Retinal pigment epithelial cell (primary cell): ENCODE data around the gene GNAO1.

Experiments
- DNase-seq: peaks from one replicate; pipeline ENCODE4 v3.0.0-alpha.2; 2010; ENCODE audit warnings: low read depth
- H3K4me3 ChIP-seq: 2 replicates; pipeline ENCODE4 v1.5.1; 2011; ENCODE audit warnings: mild to moderate bottlenecking, low read length, control low read depth, moderate library complexity
- TF ChIP-seq, protein P1 (sequence below): conservative IDR thresholded peaks from 2 replicates; pipeline ENCODE4 v1.5.1; 2011; ENCODE audit warnings: low read depth, low read length, control low read depth, inconsistent platforms

GNAO1 gene

DNA sequence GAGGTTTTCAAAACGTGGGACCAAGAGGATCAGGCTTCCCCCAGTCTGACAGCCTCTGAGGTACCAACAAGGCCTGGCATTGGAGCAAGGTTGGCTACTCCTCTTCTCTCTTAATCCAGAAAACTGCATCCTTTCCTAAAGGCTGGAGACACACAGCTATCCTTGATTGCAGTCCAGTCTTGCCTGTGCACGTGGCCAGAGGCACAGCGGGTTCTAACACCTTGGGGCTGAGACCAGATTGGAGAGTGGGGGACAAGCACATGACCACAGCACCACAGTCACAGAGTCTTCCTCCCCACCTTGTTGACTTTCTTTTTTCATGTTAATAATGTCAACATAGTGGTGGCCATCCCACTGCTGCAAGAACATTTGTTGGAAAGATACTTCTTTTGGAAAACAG lies 46.9 kb downstream of the GNAO1 start:
- TF ChIP-seq, protein P1, sequence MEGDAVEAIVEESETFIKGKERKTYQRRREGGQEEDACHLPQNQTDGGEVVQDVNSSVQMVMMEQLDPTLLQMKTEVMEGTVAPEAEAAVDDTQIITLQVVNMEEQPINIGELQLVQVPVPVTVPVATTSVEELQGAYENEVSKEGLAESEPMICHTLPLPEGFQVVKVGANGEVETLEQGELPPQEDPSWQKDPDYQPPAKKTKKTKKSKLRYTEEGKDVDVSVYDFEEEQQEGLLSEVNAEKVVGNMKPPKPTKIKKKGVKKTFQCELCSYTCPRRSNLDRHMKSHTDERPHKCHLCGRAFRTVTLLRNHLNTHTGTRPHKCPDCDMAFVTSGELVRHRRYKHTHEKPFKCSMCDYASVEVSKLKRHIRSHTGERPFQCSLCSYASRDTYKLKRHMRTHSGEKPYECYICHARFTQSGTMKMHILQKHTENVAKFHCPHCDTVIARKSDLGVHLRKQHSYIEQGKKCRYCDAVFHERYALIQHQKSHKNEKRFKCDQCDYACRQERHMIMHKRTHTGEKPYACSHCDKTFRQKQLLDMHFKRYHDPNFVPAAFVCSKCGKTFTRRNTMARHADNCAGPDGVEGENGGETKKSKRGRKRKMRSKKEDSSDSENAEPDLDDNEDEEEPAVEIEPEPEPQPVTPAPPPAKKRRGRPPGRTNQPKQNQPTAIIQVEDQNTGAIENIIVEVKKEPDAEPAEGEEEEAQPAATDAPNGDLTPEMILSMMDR, result no peak
- no peak for DNase-seq
- no peak overlapping the region for H3K4me3 ChIP-seq

DNA sequence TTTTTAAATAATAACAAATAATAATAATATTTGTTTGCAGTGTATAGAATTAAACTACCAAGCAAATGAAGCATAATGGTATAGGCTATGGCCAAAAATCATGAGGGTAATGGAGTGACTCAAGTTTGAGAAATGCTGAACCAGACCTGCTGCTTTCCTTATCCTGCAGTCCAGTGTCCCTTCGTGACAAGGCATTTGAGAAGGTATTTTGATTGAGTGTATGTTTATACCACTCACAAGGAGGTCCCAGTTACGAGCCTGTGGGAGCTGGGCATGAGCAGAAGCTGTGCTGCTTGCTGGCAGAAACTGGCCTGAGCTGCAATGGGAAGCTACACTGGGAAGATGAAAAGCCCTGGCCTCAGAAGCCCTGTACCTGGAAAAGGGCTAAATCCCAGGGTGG lies 50.3 kb downstream of the GNAO1 start:
- TF ChIP-seq, protein P1, result no peak
- no peak overlapping the region for H3K4me3 ChIP-seq
- DNase-seq, result no peak

DNA sequence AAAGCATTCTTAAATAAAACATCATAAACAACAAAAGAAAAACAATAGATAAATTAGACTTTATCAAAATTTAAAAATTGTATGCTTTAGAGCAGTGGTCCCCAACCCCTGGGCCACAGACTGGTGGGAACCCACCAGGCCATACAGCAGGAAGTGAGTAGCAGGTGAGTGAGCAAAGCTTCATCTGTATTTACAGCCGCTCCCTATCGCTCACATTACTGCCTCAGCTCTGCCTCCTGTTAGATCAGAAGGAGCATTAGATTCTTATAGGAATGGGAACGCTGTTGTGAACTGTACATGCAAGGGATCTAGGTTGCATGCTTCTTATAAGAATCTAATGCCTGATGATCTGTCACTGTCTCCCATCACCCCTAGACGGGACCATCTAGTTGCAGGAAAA lies 51.5 kb downstream of the GNAO1 start:
- H3K4me3 ChIP-seq, result no peak overlapping the region
- TF ChIP-seq, protein P1, result no peak
- no peak for DNase-seq

DNA sequence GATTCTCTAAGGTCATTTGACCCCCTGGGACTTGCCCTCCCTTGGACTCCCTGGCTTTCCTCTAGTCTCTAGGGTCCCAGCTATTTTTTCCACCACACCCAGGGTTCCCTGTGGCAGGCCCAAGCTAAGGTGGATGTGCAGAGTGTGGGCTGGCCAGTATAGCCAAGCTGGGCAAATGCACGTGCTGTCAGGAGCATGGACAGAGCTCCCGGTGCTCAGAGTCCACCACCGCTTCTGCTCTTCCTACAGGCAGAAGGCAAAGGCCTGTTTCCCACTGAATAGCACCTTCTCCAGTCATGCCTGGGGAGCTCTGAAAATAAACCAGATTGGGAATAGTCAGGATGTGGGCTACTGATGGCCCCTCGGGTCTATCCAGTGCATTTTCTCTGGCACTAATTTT lies 53.3 kb downstream of the GNAO1 start:
- H3K4me3 ChIP-seq, result no peak overlapping the region
- no peak for DNase-seq
- TF ChIP-seq, protein P1, result no peak

DNA sequence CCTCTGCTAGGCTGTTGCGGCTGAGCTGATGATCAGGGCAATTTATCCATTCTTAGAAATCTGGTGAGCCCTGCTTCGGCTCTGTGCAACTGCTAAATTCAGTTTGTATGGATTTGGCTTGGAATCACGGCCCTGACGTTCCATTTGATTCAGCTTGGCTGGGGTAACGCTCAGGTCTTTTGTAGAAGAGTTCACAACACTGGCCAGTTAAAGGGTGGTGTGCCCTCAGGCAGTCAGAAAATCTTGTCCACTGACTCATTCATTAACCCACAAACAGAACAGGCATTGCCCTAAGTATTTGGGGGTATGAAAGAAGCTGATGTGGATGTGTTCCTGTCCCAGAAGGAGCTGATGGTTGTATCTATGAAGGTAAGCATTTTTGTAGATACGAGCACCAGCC lies 53.9 kb downstream of the GNAO1 start:
- no peak for DNase-seq
- TF ChIP-seq, protein P1, result no peak
- H3K4me3 ChIP-seq, result no peak overlapping the region

DNA sequence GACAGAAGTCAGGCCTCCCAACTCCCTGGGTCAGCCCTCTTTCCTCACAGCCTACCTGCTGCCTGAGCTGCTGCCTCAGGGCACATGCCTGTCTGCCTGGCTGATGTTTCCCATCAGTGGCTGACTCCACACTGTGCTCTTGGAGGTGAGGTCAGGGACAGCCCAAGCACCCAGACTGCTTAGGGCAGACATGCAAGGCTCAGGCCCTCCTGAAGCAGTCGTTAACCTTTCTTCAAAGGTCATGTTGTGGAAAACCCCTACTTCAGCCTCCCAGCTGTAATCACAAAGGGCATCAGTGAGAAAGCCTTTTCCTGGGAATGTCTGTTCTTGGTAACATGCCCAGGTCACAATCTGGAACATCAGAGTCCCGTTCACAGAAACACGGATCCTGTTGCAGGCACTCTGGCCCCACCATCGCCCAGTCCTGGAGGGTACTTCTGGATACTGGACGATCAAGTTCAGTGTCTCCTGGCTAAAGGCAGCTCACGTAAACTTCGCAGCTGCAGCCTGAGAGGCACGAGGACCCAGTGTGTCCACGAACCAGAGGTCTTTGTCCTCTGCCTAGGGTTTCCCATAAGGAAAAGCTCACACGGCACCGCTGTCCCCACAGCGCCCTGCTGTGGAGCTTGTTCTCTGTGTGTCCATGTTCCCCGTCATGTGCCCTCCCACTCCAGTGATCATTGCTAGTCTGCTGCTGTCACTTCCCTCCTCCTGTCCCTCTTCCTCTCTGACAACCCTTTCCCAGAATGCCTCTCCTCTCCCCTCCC lies 54.9 kb downstream of the GNAO1 start:
- H3K4me3 ChIP-seq, result no peak overlapping the region

DNA sequence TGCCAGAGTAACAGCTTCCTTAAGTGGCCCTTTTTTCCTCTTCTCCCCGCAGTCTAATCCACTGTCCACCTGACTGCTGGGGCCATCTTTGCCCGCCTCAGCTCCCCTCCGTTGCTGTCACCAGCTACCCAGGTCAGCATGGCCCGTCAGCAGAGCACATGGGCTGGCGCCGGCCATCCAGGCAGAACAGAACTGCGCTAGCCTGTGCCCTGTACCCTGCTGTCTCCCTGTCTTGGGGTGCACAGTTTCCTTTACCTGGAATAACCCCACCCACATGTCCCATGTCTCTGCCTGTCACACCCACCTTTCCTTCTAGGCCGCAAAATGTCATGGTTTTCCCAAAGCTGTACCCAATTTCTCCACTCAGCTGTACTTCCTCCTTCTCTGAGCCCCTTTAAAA lies 55.7 kb downstream of the GNAO1 start:
- H3K4me3 ChIP-seq, result no peak overlapping the region
- DNase-seq, result no peak
- TF ChIP-seq, protein P1, result no peak

More for the DNA sequence above, 54.9 kb downstream of the GNAO1 start:
- no peak for DNase-seq
- TF ChIP-seq, protein P1, result no peak
